ENCODE results near the gene CD55.
A peak's percentile ranks its signal among the peaks of the same experiment; 100 is the strongest.

Gene CD55, protein sequence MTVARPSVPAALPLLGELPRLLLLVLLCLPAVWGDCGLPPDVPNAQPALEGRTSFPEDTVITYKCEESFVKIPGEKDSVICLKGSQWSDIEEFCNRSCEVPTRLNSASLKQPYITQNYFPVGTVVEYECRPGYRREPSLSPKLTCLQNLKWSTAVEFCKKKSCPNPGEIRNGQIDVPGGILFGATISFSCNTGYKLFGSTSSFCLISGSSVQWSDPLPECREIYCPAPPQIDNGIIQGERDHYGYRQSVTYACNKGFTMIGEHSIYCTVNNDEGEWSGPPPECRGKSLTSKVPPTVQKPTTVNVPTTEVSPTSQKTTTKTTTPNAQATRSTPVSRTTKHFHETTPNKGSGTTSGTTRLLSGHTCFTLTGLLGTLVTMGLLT

DNA sequence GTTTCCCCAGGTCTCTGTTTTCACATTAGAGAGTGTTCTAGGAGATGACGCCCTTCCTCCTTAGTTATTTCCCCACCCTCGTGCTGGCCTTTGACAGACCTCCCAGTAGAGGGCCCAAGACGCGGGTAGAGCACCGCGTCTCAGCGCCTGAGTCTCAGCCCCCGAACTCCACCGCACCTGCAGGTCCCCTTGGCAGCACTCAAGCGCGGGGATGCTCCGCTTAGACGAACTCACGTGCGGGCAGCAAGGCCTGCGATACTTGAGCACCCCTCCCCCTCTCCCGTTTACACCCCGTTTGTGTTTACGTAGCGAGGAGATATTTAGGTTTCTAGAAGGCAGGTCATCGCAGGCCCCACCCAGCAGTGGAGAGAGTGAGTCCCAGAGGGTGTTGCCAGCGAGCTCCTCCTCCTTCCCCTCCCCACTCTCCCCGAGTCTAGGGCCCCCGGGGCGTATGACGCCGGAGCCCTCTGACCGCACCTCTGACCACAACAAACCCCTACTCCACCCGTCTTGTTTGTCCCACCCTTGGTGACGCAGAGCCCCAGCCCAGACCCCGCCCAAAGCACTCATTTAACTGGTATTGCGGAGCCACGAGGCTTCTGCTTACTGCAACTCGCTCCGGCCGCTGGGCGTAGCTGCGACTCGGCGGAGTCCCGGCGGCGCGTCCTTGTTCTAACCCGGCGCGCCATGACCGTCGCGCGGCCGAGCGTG, at the start of gene CD55:
CD55 (plus strand) TSS at position 600 of the 711 bp plus-strand sequence; CDS start at position 688, 88 bp downstream.
- TF ChIP-seq, protein P1, sequence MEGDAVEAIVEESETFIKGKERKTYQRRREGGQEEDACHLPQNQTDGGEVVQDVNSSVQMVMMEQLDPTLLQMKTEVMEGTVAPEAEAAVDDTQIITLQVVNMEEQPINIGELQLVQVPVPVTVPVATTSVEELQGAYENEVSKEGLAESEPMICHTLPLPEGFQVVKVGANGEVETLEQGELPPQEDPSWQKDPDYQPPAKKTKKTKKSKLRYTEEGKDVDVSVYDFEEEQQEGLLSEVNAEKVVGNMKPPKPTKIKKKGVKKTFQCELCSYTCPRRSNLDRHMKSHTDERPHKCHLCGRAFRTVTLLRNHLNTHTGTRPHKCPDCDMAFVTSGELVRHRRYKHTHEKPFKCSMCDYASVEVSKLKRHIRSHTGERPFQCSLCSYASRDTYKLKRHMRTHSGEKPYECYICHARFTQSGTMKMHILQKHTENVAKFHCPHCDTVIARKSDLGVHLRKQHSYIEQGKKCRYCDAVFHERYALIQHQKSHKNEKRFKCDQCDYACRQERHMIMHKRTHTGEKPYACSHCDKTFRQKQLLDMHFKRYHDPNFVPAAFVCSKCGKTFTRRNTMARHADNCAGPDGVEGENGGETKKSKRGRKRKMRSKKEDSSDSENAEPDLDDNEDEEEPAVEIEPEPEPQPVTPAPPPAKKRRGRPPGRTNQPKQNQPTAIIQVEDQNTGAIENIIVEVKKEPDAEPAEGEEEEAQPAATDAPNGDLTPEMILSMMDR (IDR thresholded peaks at IDR 0.05; ENCODE audit: borderline replicate concordance, insufficient read depth, low read depth, low read length) = peak; percentile 48; the same call in 1 of the 2 replicates
- peak within 1 kb of the TSS; percentile 80 for H3K4me3 ChIP-seq (ENCODE audit: low read depth, low read length)

DNA sequence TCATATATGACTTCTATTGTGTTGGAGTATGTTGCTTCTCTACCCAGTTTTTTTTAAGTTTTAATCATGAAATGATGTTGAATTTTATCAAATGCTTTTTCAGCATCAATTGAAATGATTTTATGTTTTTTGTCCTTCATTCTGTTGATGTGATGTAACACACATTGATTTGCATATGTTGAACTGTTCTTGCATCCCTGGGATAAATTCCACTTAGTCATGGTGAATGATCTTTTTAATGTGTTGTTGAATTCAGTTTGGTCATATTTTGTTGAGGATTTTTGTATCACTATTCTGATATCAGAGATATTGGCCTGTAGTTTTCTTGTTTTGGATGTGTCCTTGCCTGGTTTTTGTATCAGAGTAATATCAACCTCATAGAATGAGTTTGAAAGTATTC, 46.6 kb upstream of the CD55 start:
- TF ChIP-seq, protein P1 (IDR thresholded peaks at IDR 0.05; ENCODE audit: borderline replicate concordance, insufficient read depth, low read depth, low read length) = no peak

DNA sequence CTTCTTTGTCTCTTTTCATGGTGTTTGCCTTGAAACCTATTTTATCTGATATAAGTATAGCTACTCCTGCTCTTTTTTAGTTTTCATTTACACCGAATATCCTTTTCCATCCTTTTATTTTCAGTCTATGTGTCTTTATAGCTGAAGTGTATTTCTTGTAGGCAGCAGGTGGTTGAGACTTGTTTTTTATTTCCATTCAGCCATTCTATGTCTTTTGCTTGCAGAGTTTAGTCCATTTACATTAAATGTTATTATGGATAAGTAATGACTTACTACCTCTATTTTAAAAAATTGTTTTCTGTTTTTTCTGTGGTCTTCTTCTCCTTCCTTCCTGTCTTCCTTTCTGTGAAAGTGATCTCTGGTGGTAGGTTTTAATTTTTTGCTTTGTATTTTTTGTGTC, 45.0 kb upstream of the CD55 start:
- H3K4me3 ChIP-seq (ENCODE audit: low read depth, low read length) = no peak overlapping the region
- TF ChIP-seq, protein P1 (IDR thresholded peaks at IDR 0.05; ENCODE audit: borderline replicate concordance, insufficient read depth, low read depth, low read length) = no peak

More for the DNA sequence above, 46.6 kb upstream of the CD55 start:
- H3K4me3 ChIP-seq (ENCODE audit: low read depth, low read length) = no peak overlapping the region

DNA sequence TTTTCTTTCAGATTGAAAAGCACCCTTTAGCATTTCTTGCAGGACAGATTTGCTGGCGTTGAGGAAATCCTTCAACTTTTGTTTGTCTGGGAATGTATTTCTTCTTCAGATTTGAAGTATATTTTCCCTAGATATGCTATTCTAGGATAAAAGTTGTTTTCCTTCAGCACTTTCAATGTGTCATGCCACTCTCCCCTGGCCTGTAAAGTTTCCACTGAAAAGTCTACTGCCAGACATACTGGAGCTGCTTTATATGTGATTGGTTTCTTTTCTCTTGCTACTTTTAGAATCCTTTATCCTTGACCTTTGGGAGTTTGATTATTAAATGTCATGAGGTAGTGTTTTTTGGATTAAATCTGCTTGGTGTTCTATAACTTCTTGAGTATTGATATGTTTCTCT, 44.2 kb upstream of the CD55 start:
- TF ChIP-seq, protein P1 (IDR thresholded peaks at IDR 0.05; ENCODE audit: borderline replicate concordance, insufficient read depth, low read depth, low read length) = no peak
- no peak overlapping the region for H3K4me3 ChIP-seq (ENCODE audit: low read depth, low read length)

DNA sequence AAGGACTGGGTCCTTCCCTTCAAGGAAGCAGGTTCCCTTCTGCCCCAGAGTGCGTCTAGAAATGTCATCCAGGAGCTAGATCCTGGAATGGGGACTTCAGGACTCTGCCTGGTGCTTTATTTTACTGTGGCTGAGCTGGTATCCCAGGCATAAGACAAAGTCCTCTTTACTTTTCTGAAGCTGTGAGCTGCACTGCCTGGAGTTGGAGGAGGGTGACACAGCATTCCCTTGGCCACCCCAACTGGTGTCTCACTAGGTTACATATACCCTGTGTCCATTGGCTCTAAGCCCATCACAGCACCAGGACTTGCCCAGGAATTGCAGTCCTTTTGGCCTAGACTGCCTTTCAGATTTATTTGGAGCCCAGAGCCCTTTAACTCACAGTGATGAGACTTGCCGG, 41.8 kb upstream of the CD55 start:
- H3K4me3 ChIP-seq (ENCODE audit: low read depth, low read length) = no peak overlapping the region

DNA sequence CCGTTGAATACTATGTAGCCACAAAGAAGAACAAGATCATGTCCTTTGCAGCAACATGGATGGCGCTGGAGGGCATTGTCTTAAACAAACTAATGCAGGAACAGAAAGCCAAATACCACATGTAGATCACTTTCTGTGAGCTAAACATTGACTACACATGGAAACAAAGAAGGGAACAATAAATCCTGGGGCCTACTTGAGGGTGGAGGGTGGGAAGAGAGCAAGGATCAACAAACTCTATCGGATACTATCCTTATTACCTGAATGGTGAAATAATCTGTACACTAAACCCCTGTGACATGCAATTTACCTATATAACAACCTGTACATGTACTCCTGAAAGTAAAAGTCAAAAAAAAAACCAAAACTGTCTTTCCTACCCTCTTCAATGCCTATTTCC, 40.8 kb upstream of the CD55 start:
- H3K4me3 ChIP-seq (ENCODE audit: low read depth, low read length) = no peak overlapping the region
- TF ChIP-seq, protein P1 (IDR thresholded peaks at IDR 0.05; ENCODE audit: borderline replicate concordance, insufficient read depth, low read depth, low read length) = no peak

More for the DNA sequence above, 41.8 kb upstream of the CD55 start:
- TF ChIP-seq, protein P1 (IDR thresholded peaks at IDR 0.05; ENCODE audit: borderline replicate concordance, insufficient read depth, low read depth, low read length) = no peak

All from GM12875 (cell line).